Forelimb muscle (tissue), 1 donor: Measurements from ENCODE around the gene ATP12A. TPM values are rescaled to one million over a fixed set of nuclear protein-coding genes. Genes with fewer than 3 reads are reported as not detected.
"Not testable (repeated sequence)": the region's sequence is repeated elsewhere in the genome, so short reads cannot be mapped to it uniquely, and the experiment has no call there.

Experiments
- DNase-seq: peaks from one replicate; pipeline ENCODE4 v3.0.0-alpha.2; 2013; ENCODE audit warnings: low read depth
- polyA plus RNA-seq: library from polyadenylated mRNA; unstranded; fragments of 120-200 nt; gene quantifications from one replicate; pipeline ENCODE4 v1.2.1, GENCODE V29; 2013; ENCODE audit not compliant: insufficient read length

Gene ATP12A
- polyA plus RNA-seq, 1 donor, result not detected

DNA sequence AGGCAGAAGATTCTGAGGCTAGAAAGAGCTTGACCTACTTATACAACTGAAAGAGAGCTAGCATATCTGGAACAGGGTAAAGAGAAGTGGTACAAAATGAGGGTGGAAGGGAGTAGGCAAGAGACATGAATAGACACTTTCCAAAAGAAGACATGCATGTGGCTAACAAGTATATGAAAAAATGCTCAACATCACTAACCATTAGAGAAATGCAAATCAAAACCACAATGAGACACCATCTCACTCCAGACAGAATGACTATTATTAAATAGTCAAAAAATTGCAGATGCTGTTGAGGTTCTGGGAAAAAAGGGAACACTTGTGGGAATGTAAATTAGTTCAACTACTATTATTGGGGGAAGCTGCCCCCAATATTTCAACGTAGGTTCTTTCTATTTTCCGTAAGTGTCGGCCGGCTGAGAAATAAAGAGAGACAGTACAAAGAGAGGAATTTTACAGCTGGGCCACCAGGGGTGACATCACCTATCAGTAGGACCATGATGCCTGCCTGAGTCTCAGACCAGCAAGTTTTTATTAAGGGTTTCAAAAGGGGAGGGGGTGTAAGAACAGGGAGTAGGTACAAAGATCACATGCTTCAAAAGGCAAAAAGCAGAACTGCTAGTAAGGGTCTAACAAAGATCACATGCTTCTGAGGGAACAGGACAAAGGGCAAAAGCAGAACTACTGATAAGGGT is 50.8 kb downstream of the ATP12A start:
- DNase-seq, result not testable (repeated sequence)

DNA sequence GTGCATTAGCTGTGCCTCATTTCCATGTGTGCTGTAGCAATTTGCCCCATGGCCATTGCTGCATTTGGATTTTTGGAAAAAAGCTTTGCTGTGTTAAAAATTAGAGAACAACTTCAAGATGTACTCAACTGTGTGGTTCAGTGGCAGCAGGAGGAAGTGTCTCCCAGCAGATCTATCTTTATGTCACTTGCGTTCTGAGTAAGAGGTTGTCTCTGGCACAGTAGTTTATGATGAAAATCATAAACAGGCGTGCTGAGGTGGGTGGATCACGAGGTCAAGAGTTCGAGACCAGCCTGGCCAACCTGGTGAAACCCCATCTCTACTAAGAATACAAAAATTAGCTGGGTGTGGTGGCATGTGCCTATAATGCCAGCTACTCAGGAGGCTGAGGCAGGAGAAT is 54.7 kb downstream of the ATP12A start:
- no peak for DNase-seq

DNA sequence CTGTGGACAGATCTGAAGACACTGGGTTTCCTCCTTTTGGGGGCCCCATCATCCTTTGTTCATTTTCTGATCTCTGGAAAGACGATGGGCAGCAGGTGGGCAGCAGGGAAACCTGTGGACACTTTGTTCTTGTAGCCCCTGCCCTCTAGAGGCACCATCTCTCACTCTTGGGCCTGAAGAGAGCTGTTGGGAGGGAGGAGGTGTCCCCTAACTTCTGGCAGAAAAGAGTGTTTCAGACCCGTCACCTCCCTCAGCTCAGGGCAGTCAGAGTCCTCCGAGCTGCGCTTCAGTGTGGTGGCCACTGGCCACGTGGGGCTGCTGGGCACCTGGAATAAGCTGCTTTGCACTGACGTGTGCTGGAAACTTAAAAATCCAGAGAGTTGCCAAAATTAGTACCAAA is 56.8 kb downstream of the ATP12A start:
- DNase-seq, result no peak

DNA sequence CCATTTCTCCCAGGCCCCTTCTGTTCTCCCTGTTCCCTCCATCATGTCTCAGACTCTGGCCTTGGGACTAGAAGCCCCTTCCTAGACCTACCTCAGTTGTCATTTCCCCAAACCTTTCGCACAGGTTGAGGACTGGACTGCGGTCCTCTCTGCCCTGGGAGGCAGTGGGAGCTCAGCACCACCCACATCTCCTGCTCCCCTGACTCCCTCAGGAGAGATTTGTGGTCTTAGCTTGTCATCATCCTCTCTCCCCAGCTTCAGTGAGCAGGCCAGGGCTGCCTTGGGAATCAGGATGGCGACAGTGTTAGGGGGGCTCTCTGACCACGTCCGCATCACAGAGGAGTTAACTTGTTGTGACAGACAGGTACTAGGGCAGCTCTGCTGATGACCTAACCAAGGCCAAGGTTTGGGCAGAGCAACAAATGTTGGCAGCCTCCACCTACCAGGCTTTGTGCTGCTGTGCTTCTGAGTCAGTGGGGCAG is 58.2 kb downstream of the ATP12A start:
- DNase-seq, result no peak

DNA sequence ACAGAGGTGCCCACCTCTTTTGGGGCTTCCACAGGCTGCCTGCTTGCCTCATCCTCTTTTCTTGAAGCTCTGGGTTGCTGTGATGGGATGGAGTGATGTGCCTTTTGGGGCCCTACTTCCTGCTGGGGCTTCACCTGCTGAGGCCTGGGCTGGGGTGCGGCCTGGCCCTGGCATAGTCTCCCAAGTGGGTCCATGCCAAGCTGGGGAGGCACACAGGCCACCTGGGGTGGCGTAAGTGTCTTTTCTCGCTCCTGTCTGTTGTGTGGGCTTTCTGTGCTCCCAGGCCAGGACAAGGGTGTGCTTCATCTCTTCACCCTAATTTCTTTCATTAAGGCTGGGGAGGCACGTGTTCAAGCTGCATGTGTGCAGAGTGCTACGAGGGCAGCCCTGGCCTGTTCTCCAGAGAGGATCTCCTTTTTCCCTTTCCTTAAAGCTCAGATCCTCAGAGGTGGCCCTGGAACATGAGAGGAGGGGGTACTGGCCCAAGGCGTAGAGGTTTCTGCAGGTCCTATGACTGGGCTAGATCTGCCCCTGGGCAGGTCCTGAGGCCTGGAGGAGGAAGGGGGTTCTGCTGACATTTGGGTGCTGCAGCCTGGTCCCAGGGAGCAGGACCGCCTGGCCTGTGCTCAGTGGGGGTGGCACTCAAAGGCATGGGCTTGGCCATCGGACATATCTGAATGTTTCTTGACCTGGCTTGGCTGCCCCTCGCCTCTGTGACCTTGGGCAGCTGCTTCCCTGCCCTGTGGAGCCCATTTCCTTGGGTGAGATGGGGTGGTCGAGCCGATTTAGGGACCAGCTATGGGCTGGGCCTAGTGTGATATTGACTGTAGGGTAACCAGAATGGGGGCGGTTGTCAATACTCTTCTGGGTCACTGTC is 60.0 kb downstream of the ATP12A start:
- no peak for DNase-seq

DNA sequence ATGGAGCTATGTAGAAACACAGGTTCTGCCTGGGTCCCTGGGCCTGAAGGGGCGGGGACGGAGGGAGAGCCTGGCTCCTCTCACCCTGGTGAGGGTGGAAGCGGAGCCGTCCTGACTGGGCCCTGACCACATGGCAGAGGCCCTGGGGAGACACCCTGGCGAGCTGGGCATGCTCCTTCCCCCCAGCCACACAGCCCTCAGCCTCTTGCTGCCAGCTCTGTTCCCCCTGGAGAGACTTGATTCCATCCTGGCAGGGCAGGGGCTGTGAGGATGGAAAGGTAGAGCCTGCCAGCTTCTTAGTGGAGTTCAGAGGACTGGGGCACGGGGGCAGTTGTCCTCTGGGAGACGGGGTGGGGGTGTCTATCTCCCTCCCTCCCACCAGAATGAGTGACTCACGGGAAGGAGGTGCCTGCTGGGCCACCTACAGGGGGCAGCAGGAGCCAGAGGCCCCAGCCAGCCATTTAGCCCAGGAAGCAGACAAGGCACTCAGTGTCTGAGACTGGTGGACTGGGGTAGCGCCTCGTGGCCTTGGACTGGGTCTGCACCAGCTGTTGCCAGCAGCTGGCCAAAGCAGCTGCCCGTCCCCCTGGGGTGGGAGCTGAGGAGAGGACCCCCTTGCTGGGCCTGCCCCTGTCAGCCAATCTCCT is 60.9 kb downstream of the ATP12A start:
- no peak for DNase-seq

DNA sequence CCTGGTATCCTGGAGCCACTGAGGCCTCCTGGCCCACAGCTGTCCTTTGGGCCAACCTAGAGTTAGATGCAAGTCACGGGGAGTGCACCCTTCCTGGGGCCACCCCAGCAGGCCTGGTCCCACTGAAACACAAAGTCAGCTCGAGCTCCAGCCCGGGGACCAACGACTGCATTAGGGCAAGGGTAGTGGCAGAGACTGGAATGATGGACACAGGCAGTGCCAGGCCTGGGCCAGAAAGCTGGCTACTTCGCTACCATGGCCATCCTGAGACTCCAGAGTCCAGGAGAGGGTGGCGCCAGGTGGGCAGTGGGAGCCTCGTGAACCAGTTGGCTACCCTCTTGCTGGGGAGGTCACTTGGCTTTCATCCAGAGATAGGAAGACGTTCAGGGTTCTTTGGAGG is 61.6 kb downstream of the ATP12A start:
- no peak for DNase-seq

DNA sequence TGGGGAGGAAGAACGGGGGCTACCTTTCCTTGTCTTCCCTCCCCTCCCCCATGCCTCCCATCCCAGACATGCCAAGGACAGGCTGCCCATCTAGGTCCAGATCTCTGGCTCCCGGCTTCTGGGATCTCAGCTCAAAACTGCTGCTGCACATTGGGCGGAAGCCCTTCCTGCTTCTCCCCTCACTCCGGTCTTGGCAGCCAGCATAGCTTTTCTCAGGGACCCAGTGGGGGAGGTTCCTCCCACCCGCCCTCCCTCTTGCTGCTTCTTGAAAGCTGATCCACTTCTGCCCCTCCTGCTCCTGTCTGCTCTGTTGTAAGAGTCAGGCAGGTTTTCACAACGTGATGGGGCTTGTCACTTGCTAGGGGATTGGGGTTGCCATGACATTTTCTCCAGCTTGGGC is 62.1 kb downstream of the ATP12A start:
- DNase-seq, result no peak

DNA sequence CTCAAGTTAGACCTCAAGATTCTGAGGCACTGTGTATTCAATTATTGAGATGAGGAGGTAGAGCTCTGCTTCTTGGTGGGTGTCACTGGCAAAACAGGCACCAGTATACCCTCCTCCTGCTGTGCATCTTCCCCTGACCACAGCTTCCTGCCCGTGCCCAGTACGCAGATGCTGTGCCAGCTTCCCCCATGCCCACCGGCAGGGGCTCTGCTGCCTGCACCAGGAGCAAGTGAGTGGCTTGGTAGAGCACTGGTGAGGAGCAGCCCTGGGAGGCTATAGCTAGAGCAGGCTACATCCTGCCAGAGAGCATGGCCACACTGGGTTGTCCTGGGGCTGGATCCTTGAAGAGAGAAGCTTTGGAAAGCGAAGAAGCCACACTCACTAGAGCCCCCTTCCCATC is 62.8 kb downstream of the ATP12A start:
- no peak for DNase-seq

DNA sequence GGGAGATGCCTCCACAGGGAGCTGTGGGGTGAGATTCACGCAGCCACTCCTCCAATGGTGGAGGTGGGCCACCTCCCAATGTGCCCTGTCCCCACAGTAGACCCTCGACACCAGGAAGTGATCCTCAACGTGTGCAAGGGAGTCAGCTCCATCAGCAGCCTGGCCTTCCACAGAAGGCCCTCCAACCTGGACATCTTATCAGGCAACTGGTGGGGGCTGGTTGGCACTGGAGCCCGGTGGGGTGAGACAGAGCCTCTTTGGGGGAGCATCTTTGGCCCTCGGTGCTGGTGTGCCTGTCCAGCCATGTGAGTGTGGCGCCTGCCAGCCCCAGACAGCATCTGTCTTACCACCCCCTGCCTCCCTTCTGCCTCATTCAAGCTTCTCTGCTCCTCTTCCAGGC is 64.0 kb downstream of the ATP12A start:
- DNase-seq, result no peak

DNA sequence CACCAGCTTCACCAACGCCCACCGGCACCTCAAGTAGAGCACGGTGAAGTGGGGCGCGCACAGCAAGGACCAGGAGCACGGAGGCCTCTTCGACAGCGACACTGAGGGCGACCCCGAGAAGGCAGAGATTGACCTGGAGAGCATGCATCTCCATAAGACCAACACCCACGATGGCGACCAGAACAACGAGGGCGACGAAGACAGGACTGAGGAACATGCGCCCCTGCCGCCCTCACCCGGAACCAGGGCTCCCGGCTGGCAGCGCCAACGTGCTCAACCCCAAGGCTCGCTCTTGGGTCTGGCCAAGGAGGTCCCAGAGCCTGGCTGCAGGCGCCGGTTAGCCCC is 65.3 kb downstream of the ATP12A start:
- no peak for DNase-seq

DNA sequence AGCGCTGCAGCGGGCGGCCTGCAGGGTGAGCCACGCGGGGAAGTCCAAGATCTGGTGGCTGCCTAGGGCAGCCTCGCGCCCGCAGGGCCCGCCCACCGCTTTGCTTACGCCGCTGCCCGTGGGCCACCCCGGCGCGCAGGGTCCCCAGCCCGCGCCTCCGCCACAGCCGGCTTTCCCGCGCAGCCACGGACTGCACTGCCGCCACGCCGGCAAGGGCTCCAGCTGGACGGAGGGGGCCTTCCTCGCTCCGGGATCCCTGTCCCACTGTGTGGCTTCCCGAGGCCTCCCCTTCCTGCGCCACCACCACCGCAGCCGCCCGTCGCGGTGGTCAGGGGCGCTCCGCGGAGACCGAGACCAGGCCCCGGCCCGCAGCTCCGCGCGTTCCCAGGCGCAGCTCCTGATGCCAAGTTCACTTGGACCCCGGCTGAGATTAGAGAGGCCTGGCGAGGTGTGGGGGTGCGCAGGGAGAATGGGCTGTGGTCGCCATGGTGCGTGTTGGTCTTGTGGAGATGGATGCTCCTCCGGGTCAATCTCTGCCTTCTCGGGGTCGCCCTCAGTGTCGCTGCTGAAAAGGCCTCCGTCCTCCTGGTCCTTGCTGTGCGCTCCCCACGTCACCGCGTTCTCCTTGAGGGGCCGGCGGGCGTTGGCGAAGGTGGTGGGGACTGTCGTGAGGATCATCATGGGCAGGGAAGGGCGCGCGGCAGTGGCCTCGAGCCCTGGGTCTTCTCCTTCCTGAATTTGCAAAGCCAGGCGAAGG is 65.8 kb downstream of the ATP12A start:
- DNase-seq, result no peak

DNA sequence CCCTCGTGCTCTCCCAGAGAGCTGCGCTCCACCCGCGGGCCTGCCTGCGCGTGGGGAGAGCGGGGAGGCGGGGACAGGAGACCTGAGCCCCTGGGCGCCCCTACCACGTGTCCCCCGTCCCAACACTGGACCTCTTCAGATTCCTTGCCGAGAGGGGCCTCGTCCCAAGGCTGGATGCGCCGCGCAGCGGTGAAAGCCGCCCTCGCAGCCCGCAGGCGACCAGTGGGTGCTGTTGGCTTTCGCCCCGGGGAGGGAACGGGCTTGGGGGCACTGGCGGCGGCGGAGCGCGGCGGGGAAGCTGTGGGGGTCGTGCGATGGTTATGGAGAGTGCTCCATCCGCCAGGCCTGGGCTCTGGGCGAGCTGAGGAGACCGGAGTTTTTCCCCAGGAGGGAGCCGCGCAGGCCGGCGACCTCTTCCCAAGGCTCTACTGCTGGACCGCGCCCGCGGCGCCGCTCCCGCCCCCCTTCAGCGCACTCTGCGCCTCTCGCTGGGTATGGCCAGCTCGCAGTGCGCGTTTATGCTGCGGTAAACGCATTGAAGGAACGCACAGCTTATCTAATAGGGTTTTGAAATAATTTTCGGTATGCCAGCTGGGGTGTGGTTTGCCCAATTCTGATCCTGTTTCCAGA is 66.5 kb downstream of the ATP12A start:
- DNase-seq, result no peak

DNA sequence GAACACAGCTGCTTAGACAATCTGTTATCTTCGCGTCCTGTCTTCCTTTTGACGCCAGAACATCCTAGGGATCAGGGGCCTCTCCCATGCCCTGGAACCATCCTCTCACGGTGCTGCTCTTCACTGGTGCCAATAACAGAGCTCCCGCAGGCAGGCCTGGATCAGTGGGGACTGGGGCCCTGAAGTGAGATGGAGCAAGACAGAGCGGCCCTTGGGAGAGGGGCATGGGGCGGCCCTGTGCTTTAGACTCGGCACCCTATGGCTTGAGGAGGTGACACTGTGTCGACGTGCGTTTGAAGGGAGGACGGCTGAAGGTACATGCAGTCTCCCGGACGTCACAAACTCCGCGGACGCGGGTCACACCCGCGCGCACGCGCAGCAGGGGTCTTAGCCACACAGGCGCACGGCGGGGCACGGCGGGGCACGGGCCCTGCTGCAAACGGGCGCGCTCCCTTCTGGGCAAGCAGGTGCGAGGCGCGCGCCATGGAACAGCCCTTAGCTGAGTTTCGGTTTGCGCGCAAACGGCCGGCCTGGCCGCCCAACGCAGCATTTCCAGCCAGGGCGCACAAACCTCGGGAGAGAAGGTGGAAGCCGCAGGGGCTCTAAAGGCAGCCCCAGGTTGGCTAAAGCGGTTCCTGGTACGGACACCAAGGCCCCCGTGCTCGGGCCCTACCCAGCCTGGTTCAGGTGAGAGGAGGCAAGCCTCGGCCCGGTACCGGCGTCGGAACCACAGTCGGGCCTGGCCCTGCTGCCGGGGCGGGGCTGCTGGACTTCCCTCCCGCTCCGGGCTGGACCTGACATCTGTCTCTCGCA is 67.2 kb downstream of the ATP12A start:
- DNase-seq, result no peak

DNA sequence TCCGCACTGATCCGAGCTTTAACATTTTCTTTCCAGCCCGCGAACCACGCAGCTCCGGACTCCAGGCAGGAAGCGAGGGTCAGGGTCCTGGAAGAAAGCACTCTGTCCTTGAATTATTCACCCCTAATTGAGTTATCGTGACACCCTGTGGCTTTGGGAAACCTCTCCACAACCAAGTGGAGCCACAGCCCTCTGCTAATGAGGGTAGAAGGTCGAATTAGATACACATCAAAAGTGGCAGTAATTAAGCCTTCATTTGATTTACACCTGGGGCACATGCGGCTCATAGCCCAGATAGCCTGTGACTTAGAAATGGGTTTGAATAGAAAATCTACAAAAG is 67.8 kb downstream of the ATP12A start:
- DNase-seq, result no peak

DNA sequence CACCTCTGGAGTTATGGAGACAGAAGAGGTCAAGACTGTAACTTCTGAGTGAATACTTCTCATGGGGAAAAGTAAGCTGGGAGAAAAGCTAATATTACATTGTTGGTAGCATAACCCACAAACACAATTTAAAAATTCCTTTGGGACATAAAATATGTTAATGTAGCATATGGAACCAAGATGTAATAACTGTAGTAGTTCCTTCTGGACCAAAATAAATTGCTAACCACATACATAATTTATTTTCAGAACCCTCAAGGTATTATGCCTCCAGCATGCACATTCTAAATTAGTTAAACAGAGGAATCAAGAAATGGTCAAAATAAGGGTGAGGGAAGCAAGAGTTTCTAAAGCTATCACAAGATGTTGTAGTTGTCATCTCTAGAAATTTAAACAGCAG is 79.0 kb downstream of the ATP12A start:
- no peak for DNase-seq
